Skeletal muscle satellite cell (primary cell): ENCODE results near the gene HYPK.
A peak's percentile ranks its signal among the peaks of the same experiment; 100 is the strongest.

Experiments used
- H3K27me3 ChIP-seq: 2 replicates; pipeline ENCODE4 v1.7.0; 2013; ENCODE audit warnings: low read length; ENCODE audit not compliant: control insufficient read depth, insufficient read depth
- H3K36me3 ChIP-seq: 2 replicates; pipeline ENCODE4 v1.7.0; 2013; ENCODE audit warnings: mild to moderate bottlenecking, control low read depth, low read length; ENCODE audit not compliant: insufficient read depth
- H3K4me1 ChIP-seq: 2 replicates; pipeline ENCODE4 v1.7.0; 2013; ENCODE audit warnings: low read length; ENCODE audit not compliant: control insufficient read depth, insufficient read depth
- H3K4me2 ChIP-seq: 2 replicates; pipeline ENCODE4 v1.7.0; 2013; ENCODE audit warnings: mild to moderate bottlenecking, low read length
- H3K4me3 ChIP-seq: 2 replicates; pipeline ENCODE4 v1.7.0; 2013; ENCODE audit warnings: low read length
- H3K9ac ChIP-seq: 2 replicates; pipeline ENCODE4 v1.7.0; 2013; ENCODE audit warnings: mild to moderate bottlenecking, low read depth, low read length, moderate library complexity
- H3K9me3 ChIP-seq: replicated peaks from 2 replicates; pipeline ENCODE4 v1.7.0; 2013; ENCODE audit warnings: mild to moderate bottlenecking, control low read depth, low read length

The HYPK gene

GRCh38 chr15:43776718-43777266 is 23.6 kb upstream of the HYPK start, which contains the start of gene ELL3:
TSS of gene ELL3 (minus strand) at chr15:43776966. CDS start at chr15:43776901, 65 bp downstream.
- Histone ChIP-seq H3K9ac (peak within 1 kb of the TSS; percentile 82), H3K27me3 (no peaks in the 10 kb centered on the region), H3K4me2 (peak within 1 kb of the TSS; percentile 88)

GRCh38 chr15:43777267-43777914 is 23.0 kb upstream of the HYPK start:
- peak overlapping the region; percentile 82 for H3K9ac ChIP-seq
- H3K4me3 ChIP-seq = peak overlapping the region; percentile 84
- peaks cover 10% of the 10 kb centered on the region for H3K36me3 ChIP-seq
- peaks cover 10% of the 10 kb centered on the region for H3K4me1 ChIP-seq
- H3K27me3 ChIP-seq = no peaks in the 10 kb centered on the region
- H3K4me2 ChIP-seq = peak overlapping the region; percentile 88
- H3K9me3 ChIP-seq = no peaks in the 10 kb centered on the region

More at GRCh38 chr15:43776718-43777266, 23.6 kb upstream of the HYPK start, which contains the start of gene ELL3:
- H3K4me3 ChIP-seq = peak within 1 kb of the TSS; percentile 84
- peaks cover 10% of the 10 kb centered on the region for H3K4me1 ChIP-seq
- H3K9me3 ChIP-seq = no peaks in the 10 kb centered on the region
- H3K36me3 ChIP-seq = peaks cover 16% of the 10 kb centered on the region

- Histone ChIP-seq H3K36me3 (no peaks in the 10 kb centered on the region), H3K4me3 (no peak overlapping the region)
Observed at GRCh38 chr15:43779016-43779415, 21.4 kb upstream of the HYPK start.

GRCh38 chr15:43789409-43789808 is 11.0 kb upstream of the HYPK start:
- Histone ChIP-seq H3K9me3 (no peaks in the 10 kb centered on the region), H3K4me3 (no peak overlapping the region), H3K36me3 (peaks cover 22% of the 10 kb centered on the region), H3K27me3 (no peaks in the 10 kb centered on the region), H3K4me2 (no peak overlapping the region), H3K9ac (no peak overlapping the region), H3K4me1 (peaks cover 17% of the 10 kb centered on the region)

More at GRCh38 chr15:43779016-43779415, 21.4 kb upstream of the HYPK start:
- no peak overlapping the region for H3K4me2 ChIP-seq
- H3K9me3 ChIP-seq = no peaks in the 10 kb centered on the region
- peaks cover 10% of the 10 kb centered on the region for H3K4me1 ChIP-seq
- H3K9ac ChIP-seq = no peak overlapping the region
- H3K27me3 ChIP-seq = no peaks in the 10 kb centered on the region

- peak within 1 kb of the TSS; percentile 100 for H3K9ac ChIP-seq
- peak within 1 kb of the TSS; percentile 96 for H3K4me2 ChIP-seq
- peaks cover 46% of the 10 kb centered on the region for H3K36me3 ChIP-seq
- no peaks in the 10 kb centered on the region for H3K27me3 ChIP-seq
- no peaks in the 10 kb centered on the region for H3K9me3 ChIP-seq
- peak within 1 kb of the TSS; percentile 99 for H3K4me3 ChIP-seq
- H3K4me1 ChIP-seq = peaks cover 31% of the 10 kb centered on the region
Observed at GRCh38 chr15:43791993-43792760, 8.2 kb upstream of the HYPK start, which contains the start of gene SERF2. TSS of gene SERF2 (plus strand) at chr15:43792320. CDS start at chr15:43792377, 57 bp downstream.

- H3K9ac ChIP-seq = peak overlapping the region; percentile 100
- H3K4me1 ChIP-seq = peaks cover 31% of the 10 kb centered on the region
- peaks cover 46% of the 10 kb centered on the region for H3K36me3 ChIP-seq
- no peaks in the 10 kb centered on the region for H3K27me3 ChIP-seq
- H3K4me3 ChIP-seq = peak overlapping the region; percentile 99
- H3K4me2 ChIP-seq = peak overlapping the region; percentile 91
- H3K9me3 ChIP-seq = no peaks in the 10 kb centered on the region
Observed at GRCh38 chr15:43792761-43793476, 7.5 kb upstream of the HYPK start.

- Histone ChIP-seq H3K9ac (peak overlapping the region; percentile 100), H3K27me3 (no peaks in the 10 kb centered on the region), H3K4me3 (peak overlapping the region; percentile 99), H3K4me2 (peak overlapping the region; percentile 91), H3K36me3 (peaks cover 50% of the 10 kb centered on the region), H3K4me1 (peaks cover 31% of the 10 kb centered on the region), H3K9me3 (no peaks in the 10 kb centered on the region)
Observed at GRCh38 chr15:43793647-43794046, 6.8 kb upstream of the HYPK start.

- peaks cover 31% of the 10 kb centered on the region for H3K4me1 ChIP-seq
Observed at GRCh38 chr15:43794269-43795037, 5.9 kb upstream of the HYPK start.

GRCh38 chr15:43795197-43795596 is 5.2 kb upstream of the HYPK start:
- Histone ChIP-seq H3K4me2 (peak overlapping the region; percentile 91), H3K4me3 (peak overlapping the region; percentile 99), H3K9me3 (no peaks in the 10 kb centered on the region), H3K27me3 (no peaks in the 10 kb centered on the region), H3K36me3 (peaks cover 64% of the 10 kb centered on the region), H3K4me1 (peaks cover 36% of the 10 kb centered on the region), H3K9ac (no peak overlapping the region)

More at GRCh38 chr15:43794269-43795037, 5.9 kb upstream of the HYPK start:
- Histone ChIP-seq H3K36me3 (peaks cover 57% of the 10 kb centered on the region), H3K4me3 (peak overlapping the region; percentile 99), H3K9me3 (no peaks in the 10 kb centered on the region), H3K9ac (peak overlapping the region; percentile 100), H3K27me3 (no peaks in the 10 kb centered on the region), H3K4me2 (peak overlapping the region; percentile 91)

GRCh38 chr15:43795997-43796396 is 4.4 kb upstream of the HYPK start:
- Histone ChIP-seq H3K36me3 (peaks cover 64% of the 10 kb centered on the region), H3K4me3 (no peak overlapping the region), H3K9me3 (no peaks in the 10 kb centered on the region)

More at GRCh38 chr15:43795997-43796396, 4.4 kb upstream of the HYPK start:
- peaks cover 37% of the 10 kb centered on the region for H3K4me1 ChIP-seq
- H3K9ac ChIP-seq = no peak overlapping the region
- H3K27me3 ChIP-seq = no peaks in the 10 kb centered on the region
- no peak overlapping the region for H3K4me2 ChIP-seq
